ENCODE results near the gene FIG4. TPM values are rescaled to one million over a fixed set of nuclear protein-coding genes. Genes with fewer than 3 reads are reported as not detected.

Gene FIG4
- total RNA-seq, 1 experiment from 2014 or later, result 21.3 TPM

DNA sequence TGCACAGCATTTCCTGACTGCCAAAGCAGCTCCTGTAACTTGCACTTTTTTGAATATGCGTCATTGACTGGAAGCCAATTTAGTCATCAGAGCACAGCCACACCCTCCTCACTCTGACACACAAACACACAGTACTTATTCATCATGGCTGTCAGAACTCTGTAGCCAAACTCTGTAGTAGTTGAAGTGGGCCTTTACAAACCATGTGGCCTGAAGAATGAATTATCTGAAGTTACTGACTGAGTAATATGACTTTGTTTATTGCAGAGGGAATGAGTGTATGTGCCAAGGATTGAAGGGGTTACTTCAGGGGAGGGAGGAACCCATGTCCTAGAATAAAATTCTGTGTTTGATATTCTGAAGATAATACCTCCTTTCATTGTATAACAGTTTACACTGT lies 102.7 kb downstream of the FIG4 start:
- ChIA-PET POLR2A (no interaction called here), CTCF (interaction anchor here (2.6 to 3.5 kb wide), 2 partner anchors 10 to 246 kb away, joined by 14 to 20 read pairs; no protein-coding TSS in a partner anchor)
- peaks cover 39% of the 10 kb centered on the region for H3K4me1 Mint-ChIP-seq
- no peak overlapping the region for H3K4me3 Mint-ChIP-seq
- H3K36me3 Mint-ChIP-seq, result peaks cover 2% of the 10 kb centered on the region
- DNase-seq (ENCODE audit: low spot score) (no peak), ATAC-seq (no peak)
- H3K9me3 Mint-ChIP-seq, result no peaks in the 10 kb centered on the region
- no peak overlapping the region for H3K27ac Mint-ChIP-seq
- TF ChIP-seq HMGA2 (CRISPR knock-in tag; IDR thresholded peaks at IDR 0.05), result no peak
- TF ChIP-seq, protein P1, sequence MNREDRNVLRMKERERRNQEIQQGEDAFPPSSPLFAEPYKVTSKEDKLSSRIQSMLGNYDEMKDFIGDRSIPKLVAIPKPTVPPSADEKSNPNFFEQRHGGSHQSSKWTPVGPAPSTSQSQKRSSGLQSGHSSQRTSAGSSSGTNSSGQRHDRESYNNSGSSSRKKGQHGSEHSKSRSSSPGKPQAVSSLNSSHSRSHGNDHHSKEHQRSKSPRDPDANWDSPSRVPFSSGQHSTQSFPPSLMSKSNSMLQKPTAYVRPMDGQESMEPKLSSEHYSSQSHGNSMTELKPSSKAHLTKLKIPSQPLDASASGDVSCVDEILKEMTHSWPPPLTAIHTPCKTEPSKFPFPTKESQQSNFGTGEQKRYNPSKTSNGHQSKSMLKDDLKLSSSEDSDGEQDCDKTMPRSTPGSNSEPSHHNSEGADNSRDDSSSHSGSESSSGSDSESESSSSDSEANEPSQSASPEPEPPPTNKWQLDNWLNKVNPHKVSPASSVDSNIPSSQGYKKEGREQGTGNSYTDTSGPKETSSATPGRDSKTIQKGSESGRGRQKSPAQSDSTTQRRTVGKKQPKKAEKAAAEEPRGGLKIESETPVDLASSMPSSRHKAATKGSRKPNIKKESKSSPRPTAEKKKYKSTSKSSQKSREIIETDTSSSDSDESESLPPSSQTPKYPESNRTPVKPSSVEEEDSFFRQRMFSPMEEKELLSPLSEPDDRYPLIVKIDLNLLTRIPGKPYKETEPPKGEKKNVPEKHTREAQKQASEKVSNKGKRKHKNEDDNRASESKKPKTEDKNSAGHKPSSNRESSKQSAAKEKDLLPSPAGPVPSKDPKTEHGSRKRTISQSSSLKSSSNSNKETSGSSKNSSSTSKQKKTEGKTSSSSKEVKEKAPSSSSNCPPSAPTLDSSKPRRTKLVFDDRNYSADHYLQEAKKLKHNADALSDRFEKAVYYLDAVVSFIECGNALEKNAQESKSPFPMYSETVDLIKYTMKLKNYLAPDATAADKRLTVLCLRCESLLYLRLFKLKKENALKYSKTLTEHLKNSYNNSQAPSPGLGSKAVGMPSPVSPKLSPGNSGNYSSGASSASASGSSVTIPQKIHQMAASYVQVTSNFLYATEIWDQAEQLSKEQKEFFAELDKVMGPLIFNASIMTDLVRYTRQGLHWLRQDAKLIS (CRISPR knock-in tag; IDR thresholded peaks at IDR 0.05; ENCODE audit: borderline replicate concordance), result no peak
- TF ChIP-seq ETV6 (CRISPR knock-in tag; IDR thresholded peaks at IDR 0.05), result no peak
- TF ChIP-seq ESRRA (CRISPR knock-in tag; IDR thresholded peaks at IDR 0.05; ENCODE audit: borderline replicate concordance), result no peak
- TF ChIP-seq ZNF138 (CRISPR knock-in tag; conservative IDR thresholded peaks at IDR 0.05), result no peak
- TF ChIP-seq NR3C1 (CRISPR knock-in tag; conservative IDR thresholded peaks at IDR 0.05; ENCODE audit: low read depth), result no peak
- no peak for TF ChIP-seq TP53 (CRISPR knock-in tag; IDR thresholded peaks at IDR 0.05)
- TF ChIP-seq NFATC4 (CRISPR knock-in tag; IDR thresholded peaks at IDR 0.05), result no peak
- TF ChIP-seq RORB (CRISPR knock-in tag; IDR thresholded peaks at IDR 0.05), result no peak
- TF ChIP-seq, protein P2, sequence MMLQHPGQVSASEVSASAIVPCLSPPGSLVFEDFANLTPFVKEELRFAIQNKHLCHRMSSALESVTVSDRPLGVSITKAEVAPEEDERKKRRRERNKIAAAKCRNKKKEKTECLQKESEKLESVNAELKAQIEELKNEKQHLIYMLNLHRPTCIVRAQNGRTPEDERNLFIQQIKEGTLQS (CRISPR knock-in tag; conservative IDR thresholded peaks at IDR 0.05), result no peak
- no peak for TF ChIP-seq CREM (CRISPR knock-in tag; IDR thresholded peaks at IDR 0.05)
- TF ChIP-seq SOX15 (CRISPR knock-in tag; IDR thresholded peaks at IDR 0.05), result no peak
- no peak for TF ChIP-seq IRF2 (CRISPR knock-in tag; IDR thresholded peaks at IDR 0.05; ENCODE audit: borderline replicate concordance, low read depth)
- TF ChIP-seq, protein P3, sequence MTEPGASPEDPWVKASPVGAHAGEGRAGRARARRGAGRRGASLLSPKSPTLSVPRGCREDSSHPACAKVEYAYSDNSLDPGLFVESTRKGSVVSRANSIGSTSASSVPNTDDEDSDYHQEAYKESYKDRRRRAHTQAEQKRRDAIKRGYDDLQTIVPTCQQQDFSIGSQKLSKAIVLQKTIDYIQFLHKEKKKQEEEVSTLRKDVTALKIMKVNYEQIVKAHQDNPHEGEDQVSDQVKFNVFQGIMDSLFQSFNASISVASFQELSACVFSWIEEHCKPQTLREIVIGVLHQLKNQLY (CRISPR knock-in tag; IDR thresholded peaks at IDR 0.05), result no peak
- TF ChIP-seq ZNF232 (CRISPR knock-in tag; IDR thresholded peaks at IDR 0.05), result no peak
- TF ChIP-seq, protein P4, sequence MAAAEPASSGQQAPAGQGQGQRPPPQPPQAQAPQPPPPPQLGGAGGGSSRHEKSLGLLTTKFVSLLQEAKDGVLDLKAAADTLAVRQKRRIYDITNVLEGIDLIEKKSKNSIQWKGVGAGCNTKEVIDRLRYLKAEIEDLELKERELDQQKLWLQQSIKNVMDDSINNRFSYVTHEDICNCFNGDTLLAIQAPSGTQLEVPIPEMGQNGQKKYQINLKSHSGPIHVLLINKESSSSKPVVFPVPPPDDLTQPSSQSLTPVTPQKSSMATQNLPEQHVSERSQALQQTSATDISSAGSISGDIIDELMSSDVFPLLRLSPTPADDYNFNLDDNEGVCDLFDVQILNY (CRISPR knock-in tag; IDR thresholded peaks at IDR 0.05), result no peak
- no peaks in the 10 kb centered on the region for H3K27me3 Mint-ChIP-seq (ENCODE audit: low read depth)

DNA sequence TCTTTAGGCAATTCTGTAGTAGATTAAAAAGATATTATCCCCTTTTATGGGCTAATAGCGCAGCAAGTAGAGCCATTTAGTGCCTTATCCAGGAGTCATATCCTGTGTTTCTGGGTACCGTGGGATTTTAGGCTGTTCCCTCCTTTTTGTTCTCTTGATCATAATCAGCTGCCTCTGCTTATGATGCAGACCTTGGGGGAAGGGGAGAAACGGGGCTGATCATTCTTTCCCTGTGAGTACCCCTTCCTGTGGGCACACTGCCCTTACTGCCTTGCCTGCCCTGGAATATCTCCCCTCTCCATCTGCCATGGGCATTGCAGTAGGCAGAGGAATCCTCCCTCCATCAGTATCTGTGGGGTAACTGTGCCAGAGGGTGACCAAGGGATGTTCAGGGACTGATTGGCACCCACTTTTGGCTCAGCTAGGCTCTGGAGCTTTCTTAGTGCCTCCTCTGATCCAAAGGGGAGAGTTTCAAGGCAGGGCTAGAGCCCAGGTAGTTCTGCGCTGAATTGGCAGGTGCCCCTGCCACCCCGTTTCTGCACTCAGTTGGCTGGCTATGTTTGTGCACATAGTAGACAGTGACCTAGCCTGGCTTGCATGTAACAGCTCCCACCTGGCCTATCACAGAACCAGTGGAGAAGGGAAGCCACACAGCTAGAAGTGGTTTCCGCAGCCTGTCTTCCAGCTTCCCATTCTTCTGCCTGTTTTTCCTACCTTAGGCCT lies 103.3 kb downstream of the FIG4 start:
- no peak for DNase-seq (ENCODE audit: low spot score)
- Mint-ChIP-seq H3K27ac (peak overlapping the region; percentile 11; the same call in 1 of the 2 replicates), H3K4me1 (peaks cover 39% of the 10 kb centered on the region), H3K36me3 (peaks cover 2% of the 10 kb centered on the region), H3K9me3 (no peaks in the 10 kb centered on the region), H3K4me3 (no peak overlapping the region), H3K27me3 (ENCODE audit: low read depth) (no peaks in the 10 kb centered on the region)
- ATAC-seq, result no peak
- ChIA-PET POLR2A (no interaction called here), CTCF (interaction anchor here (0.8 to 3.5 kb wide), 4 partner anchors 11 to 246 kb away, joined by 3 to 20 read pairs (median 9); partner anchors contain the start of gene GPR6)
- TF ChIP-seq, protein P5, sequence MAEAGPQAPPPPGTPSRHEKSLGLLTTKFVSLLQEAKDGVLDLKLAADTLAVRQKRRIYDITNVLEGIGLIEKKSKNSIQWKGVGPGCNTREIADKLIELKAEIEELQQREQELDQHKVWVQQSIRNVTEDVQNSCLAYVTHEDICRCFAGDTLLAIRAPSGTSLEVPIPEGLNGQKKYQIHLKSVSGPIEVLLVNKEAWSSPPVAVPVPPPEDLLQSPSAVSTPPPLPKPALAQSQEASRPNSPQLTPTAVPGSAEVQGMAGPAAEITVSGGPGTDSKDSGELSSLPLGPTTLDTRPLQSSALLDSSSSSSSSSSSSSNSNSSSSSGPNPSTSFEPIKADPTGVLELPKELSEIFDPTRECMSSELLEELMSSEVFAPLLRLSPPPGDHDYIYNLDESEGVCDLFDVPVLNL (CRISPR knock-in tag; IDR thresholded peaks at IDR 0.05; ENCODE audit: borderline replicate concordance, low read depth), result no peak
- TF ChIP-seq, protein P6, sequence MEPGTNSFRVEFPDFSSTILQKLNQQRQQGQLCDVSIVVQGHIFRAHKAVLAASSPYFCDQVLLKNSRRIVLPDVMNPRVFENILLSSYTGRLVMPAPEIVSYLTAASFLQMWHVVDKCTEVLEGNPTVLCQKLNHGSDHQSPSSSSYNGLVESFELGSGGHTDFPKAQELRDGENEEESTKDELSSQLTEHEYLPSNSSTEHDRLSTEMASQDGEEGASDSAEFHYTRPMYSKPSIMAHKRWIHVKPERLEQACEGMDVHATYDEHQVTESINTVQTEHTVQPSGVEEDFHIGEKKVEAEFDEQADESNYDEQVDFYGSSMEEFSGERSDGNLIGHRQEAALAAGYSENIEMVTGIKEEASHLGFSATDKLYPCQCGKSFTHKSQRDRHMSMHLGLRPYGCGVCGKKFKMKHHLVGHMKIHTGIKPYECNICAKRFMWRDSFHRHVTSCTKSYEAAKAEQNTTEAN (CRISPR knock-in tag; IDR thresholded peaks at IDR 0.05), result no peak
- TF ChIP-seq, protein P7, sequence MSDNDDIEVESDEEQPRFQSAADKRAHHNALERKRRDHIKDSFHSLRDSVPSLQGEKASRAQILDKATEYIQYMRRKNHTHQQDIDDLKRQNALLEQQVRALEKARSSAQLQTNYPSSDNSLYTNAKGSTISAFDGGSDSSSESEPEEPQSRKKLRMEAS (CRISPR knock-in tag; IDR thresholded peaks at IDR 0.05), result no peak
- TF ChIP-seq GRHL2 (CRISPR knock-in tag; IDR thresholded peaks at IDR 0.05; ENCODE audit: insufficient replicate concordance, severe bottlenecking), result no peak
- TF ChIP-seq, protein P8, sequence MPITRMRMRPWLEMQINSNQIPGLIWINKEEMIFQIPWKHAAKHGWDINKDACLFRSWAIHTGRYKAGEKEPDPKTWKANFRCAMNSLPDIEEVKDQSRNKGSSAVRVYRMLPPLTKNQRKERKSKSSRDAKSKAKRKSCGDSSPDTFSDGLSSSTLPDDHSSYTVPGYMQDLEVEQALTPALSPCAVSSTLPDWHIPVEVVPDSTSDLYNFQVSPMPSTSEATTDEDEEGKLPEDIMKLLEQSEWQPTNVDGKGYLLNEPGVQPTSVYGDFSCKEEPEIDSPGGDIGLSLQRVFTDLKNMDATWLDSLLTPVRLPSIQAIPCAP (CRISPR knock-in tag; IDR thresholded peaks at IDR 0.05), result no peak
- no peak for TF ChIP-seq TCF7 (CRISPR knock-in tag; IDR thresholded peaks at IDR 0.05; ENCODE audit: low read depth)
- TF ChIP-seq CREM (CRISPR knock-in tag; IDR thresholded peaks at IDR 0.05), result no peak
- TF ChIP-seq, protein P9, sequence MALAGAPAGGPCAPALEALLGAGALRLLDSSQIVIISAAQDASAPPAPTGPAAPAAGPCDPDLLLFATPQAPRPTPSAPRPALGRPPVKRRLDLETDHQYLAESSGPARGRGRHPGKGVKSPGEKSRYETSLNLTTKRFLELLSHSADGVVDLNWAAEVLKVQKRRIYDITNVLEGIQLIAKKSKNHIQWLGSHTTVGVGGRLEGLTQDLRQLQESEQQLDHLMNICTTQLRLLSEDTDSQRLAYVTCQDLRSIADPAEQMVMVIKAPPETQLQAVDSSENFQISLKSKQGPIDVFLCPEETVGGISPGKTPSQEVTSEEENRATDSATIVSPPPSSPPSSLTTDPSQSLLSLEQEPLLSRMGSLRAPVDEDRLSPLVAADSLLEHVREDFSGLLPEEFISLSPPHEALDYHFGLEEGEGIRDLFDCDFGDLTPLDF (CRISPR knock-in tag; IDR thresholded peaks at IDR 0.05), result no peak

All from WTC11 (cell line).